AG04450 (cell line): ENCODE measurements around the gene PKD1. TPM values are rescaled to one million over a fixed set of nuclear protein-coding genes. Genes with fewer than 3 reads are reported as not detected.

ENCODE experiments used
- CTCF ChIA-PET: fragments of 300-600, 350-600 bp; formaldehyde crosslinking; extraction: SDS; loops from one replicate; lab custom pipeline; 2022; ENCODE audit warnings: antibody characterized with exemption, inconsistent platforms; lab: Charles Lee
- POLR2A ChIA-PET: fragments of 350-600 bp; formaldehyde crosslinking; extraction: SDS; loops from one replicate; lab custom pipeline; 2021; ENCODE audit warnings: antibody characterized with exemption, inconsistent platforms; lab: Yijun Ruan, JAX
- DNase-seq: peaks from one replicate; pipeline ENCODE4 v3.0.0-alpha.2; 2011; ENCODE audit warnings: low read depth, low spot score
- H3K27ac ChIP-seq: one replicate; pipeline ENCODE4 v1.5.1; 2012; ENCODE audit warnings: low read depth, low read length, control low read depth
- H3K27me3 ChIP-seq: one replicate; pipeline ENCODE4 v1.6.0; 2012; ENCODE audit warnings: low read length; ENCODE audit not compliant: control insufficient read depth, insufficient read depth
- H3K4me3 ChIP-seq: 2 replicates; pipeline ENCODE4 v1.5.1; 2011; ENCODE audit warnings: mild to moderate bottlenecking, low read depth, low read length, control low read depth
- H3K9me3 ChIP-seq: 2 replicates; pipeline ENCODE4 v1.5.1; 2012; ENCODE audit warnings: low read length; ENCODE audit not compliant: control insufficient read depth, insufficient read depth
- polyA plus RNA-seq: library from polyadenylated mRNA; depleted of rRNA; stranded (reverse); fragments of >200 nt; gene quantifications from 2 replicates; pipeline ENCODE4 v1.2.3, GENCODE V29; 2011
- TF ChIP-seq, protein P1 (sequence below): IDR thresholded peaks from 2 replicates; pipeline ENCODE4 v1.5.1; 2011; ENCODE audit warnings: low read depth, low read length, control low read depth, inconsistent platforms

The PKD1 gene
- polyA plus RNA-seq, 1 experiment, result 16.1 TPM

DNA sequence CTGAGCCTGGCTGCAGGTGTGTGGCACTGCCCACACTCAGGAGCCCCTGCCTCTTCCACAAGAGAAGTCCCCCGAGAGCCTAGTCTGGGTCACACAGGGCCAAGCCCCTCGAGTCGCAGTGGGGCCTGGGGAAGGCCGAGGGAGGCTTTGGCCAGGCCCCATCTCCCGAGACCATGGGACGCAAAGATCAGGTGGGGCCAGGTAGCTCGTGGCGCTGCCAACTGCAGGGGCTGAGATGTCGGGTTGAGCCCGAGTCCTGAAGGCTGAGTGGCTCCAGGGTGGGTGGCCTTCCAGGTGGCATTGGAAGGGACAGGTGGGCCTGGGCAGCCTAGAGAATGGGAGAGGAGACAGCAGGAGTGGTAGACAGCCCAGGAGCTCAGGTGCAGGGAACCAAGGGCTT lies 26.2 kb upstream of the PKD1 start:
- H3K4me3 ChIP-seq, result no peak overlapping the region
- no peaks in the 10 kb centered on the region for H3K27me3 ChIP-seq
- H3K27ac ChIP-seq, result no peak overlapping the region
- peaks cover 14% of the 10 kb centered on the region for H3K9me3 ChIP-seq
- ChIA-PET CTCF (interaction anchor here (0.6 kb wide), 1 partner anchor 111 kb away, joined by 4 read pairs; no protein-coding TSS in a partner anchor), POLR2A (interaction anchor here (0.7 to 1.0 kb wide), 2 partner anchors 22 to 88 kb away, joined by 3 read pairs; no protein-coding TSS in a partner anchor)
- TF ChIP-seq, protein P1, sequence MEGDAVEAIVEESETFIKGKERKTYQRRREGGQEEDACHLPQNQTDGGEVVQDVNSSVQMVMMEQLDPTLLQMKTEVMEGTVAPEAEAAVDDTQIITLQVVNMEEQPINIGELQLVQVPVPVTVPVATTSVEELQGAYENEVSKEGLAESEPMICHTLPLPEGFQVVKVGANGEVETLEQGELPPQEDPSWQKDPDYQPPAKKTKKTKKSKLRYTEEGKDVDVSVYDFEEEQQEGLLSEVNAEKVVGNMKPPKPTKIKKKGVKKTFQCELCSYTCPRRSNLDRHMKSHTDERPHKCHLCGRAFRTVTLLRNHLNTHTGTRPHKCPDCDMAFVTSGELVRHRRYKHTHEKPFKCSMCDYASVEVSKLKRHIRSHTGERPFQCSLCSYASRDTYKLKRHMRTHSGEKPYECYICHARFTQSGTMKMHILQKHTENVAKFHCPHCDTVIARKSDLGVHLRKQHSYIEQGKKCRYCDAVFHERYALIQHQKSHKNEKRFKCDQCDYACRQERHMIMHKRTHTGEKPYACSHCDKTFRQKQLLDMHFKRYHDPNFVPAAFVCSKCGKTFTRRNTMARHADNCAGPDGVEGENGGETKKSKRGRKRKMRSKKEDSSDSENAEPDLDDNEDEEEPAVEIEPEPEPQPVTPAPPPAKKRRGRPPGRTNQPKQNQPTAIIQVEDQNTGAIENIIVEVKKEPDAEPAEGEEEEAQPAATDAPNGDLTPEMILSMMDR, result no peak
- DNase-seq, result no peak

DNA sequence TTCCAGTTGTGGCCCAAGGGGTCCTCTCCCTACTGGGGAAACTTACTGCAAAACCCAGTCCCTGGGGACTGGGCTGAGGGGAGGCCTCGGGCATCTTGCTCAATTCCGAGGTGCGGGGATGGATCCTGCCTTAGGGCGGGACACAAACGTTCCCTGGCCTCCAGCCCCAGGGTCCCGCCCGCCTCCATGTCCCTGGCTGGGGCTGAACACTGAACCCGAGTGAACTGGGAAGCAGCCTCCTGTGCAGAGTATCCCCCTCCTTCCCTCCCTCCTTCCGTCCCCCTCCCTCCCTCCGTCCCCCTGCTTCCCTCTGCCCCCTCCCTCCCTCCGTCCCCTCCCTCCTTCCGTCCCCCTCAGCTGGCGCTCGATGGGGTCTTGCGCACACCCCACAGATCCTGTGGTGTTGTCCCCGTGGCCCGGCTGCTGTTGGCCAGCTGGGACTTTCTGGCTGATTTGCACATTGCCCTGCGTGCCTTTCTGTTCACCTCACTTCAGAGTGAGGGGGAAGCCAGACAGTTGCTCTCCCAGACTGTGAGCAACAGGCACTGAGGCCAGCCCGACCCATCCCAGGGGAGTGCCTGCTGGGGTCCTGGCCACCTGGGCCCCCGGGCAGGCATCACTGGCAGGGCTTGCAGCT lies 25.3 kb upstream of the PKD1 start:
- ChIA-PET CTCF (interaction anchor here (0.6 to 1.3 kb wide), 3 partner anchors 20 to 155 kb away, joined by 3 to 6 read pairs (median 4); no protein-coding TSS in a partner anchor), POLR2A (interaction anchor here (1.0 kb wide), 1 partner anchor 23 kb away, joined by 3 read pairs; no protein-coding TSS in a partner anchor)
- H3K27me3 ChIP-seq, result no peaks in the 10 kb centered on the region
- DNase-seq, result no peak
- TF ChIP-seq, protein P1, result no peak
- H3K27ac ChIP-seq, result peak overlapping the region; percentile 70
- no peak overlapping the region for H3K4me3 ChIP-seq
- peaks cover 14% of the 10 kb centered on the region for H3K9me3 ChIP-seq

DNA sequence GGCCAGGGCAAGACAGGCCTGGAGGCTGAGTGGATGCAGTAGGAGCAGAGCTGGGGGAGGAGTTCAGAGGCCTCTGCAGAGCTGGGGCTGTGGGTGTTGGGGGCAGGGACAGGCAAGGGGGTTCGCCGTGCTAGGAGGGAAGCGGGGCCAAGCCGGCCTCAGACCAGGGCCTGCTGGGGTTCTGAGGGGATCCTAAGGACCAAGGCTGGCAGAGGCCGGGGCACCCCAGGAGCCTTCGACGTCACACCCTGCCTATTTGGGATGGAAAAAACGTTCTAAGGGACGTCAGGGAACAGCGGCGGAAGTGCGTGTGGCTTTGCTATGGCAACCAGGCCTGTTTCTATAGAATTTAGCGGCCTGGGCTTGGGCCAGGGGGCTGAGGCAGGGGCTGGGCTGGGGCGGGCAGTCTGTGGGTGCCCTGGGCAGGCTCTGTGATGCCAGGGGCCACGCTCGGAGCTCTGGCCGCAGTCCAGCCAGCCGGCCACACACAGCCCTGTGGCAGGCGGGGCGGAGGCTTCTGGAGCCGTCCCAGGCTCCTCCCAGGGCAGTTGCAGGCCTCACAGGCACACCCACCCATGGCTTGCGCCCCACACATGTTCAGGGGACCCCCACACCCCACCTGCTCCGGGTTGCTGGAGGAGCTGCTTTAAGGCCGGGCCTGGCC lies 23.6 kb upstream of the PKD1 start:
- no peaks in the 10 kb centered on the region for H3K27me3 ChIP-seq
- ChIA-PET CTCF (interaction anchor here (0.6 kb wide), 1 partner anchor 19 kb away, joined by 3 read pairs; no protein-coding TSS in a partner anchor), POLR2A (no interaction called here)
- H3K9me3 ChIP-seq, result peaks cover 12% of the 10 kb centered on the region
- no peak for DNase-seq
- H3K4me3 ChIP-seq, result peak overlapping the region; percentile 32; the same call in 1 of the 2 replicates
- H3K27ac ChIP-seq, result peak overlapping the region; percentile 65
- TF ChIP-seq, protein P1, result no peak

DNA sequence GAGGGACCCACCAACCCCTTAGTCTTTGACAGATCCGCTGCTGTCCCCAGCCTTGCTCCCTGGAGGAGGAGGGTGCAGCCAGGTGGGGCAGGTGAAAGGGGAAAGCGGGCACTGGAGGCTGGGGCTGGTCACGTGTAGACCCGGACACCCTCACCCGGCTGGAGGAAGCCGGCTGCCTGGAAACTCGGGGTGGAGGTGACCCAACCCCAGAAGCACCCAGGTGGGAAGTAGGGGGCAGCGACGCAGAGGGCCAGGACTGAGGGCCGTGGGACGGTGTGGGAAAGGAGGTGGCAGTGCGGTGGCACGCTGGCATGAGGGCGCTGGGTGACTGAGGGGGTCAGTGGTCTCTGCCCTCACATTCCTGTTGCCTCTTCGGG lies 22.6 kb upstream of the PKD1 start:
- no peak for DNase-seq
- POLR2A ChIA-PET, result interaction anchor here (0.7 kb wide), 1 partner anchor 36 kb away, joined by 7 read pairs; no protein-coding TSS in a partner anchor
- H3K4me3 ChIP-seq, result no peak overlapping the region
- no peaks in the 10 kb centered on the region for H3K27me3 ChIP-seq
- H3K9me3 ChIP-seq, result peaks cover 1% of the 10 kb centered on the region; the same call in 1 of the 2 replicates
- CTCF ChIA-PET, result no interaction called here
- peak overlapping the region; percentile 31 for H3K27ac ChIP-seq
- TF ChIP-seq, protein P1, result no peak
